ENCODE results near the gene HOXC6. TPM values are rescaled to one million over a fixed set of nuclear protein-coding genes. Genes with fewer than 3 reads are reported as not detected.

The HOXC6 gene
- total RNA-seq, 1 experiment from 2014 or later: 10.2 TPM

DNA sequence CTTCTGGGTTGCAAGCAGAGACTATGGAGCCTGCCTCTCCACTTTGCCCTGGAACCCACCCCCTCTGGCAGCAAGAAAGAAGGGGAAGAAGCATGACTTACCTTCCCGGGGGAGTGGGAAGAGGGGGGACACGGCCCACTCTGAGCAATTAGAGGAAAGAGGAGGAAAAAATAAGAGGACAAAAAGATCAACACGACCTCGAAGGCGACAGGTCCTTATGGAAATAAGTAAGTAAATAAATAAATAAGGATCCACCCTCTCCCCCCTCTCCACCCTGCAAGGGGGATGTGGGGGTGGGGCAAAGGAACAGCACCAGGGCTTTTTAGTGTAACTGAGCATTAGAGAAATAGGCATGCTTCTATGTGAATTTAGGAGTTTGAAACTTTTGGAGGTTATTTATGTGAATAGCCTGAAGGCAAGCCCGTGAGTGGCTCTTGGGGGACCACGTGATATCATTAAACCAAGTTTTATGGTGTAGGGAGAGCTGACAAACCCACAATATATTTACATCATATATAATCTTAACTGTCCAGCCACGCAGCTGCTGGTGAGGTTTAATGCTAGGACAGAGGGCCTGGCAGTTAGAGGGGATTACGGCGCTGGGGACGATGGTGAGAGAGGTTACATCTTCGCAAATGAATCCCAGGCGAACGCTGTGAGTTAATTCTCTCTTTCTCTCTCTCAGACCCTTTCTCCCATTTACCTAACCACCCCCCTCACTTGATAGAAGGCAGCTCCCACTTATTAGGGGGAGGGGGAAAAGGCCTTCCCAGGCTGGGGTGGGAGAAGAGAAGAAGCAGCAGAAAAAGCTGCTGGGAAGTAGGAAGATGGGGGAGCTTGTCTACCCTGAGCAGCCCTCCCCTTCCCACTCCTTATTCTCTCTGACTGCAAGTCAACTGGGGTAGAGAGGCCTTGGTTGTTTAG lies 9.4 kb downstream of the HOXC6 start:
- H3K4me1 Mint-ChIP-seq (ENCODE audit: low read depth, unreplicated experiment): peaks cover 12% of the 10 kb centered on the region
- H3K27ac Mint-ChIP-seq (ENCODE audit: unreplicated experiment): no peak overlapping the region
- H3K36me3 ChIP-seq (ENCODE audit: control insufficient read depth, insufficient read depth, low read length): no peaks in the 10 kb centered on the region
- no peak for DNase-seq
- H3K36me3 Mint-ChIP-seq (ENCODE audit: insufficient read depth, unreplicated experiment): peaks cover 6% of the 10 kb centered on the region
- no peaks in the 10 kb centered on the region for H3K9me3 ChIP-seq
- POLR2A ChIA-PET: no interaction called here
- no peak overlapping the region for H3K4me3 ChIP-seq (ENCODE audit: low read depth, low read length)
- no peaks in the 10 kb centered on the region for H3K9me3 Mint-ChIP-seq (ENCODE audit: unreplicated experiment)
- H3K4me1 ChIP-seq: peaks cover 29% of the 10 kb centered on the region
- H3K27me3 Mint-ChIP-seq (ENCODE audit: insufficient read depth, unreplicated experiment): no peaks in the 10 kb centered on the region
- intact Hi-C loops (cut with micrococcal nuclease; ENCODE audit: unreplicated experiment): no loop called here
- H3K4me3 Mint-ChIP-seq (ENCODE audit: unreplicated experiment): no peak overlapping the region
- BruUV-seq (replicated peaks): no TSS peak
- no peak for TF ChIP-seq CTCF (IDR thresholded peaks at IDR 0.05; ENCODE audit: insufficient read depth in 1 of 2, low read depth in 1 of 2, low read length in 1 of 2, severe bottlenecking in 1 of 2, unreplicated experiment in 1 of 2)
- CTCF ChIA-PET: interaction anchor here (1.2 kb wide), 1 partner anchor 98 kb away, joined by 3 read pairs; no protein-coding TSS in a partner anchor
- H3K27me3 ChIP-seq (replicated peaks; ENCODE audit: control insufficient read depth, insufficient read depth, low read length): no peaks in the 10 kb centered on the region

DNA sequence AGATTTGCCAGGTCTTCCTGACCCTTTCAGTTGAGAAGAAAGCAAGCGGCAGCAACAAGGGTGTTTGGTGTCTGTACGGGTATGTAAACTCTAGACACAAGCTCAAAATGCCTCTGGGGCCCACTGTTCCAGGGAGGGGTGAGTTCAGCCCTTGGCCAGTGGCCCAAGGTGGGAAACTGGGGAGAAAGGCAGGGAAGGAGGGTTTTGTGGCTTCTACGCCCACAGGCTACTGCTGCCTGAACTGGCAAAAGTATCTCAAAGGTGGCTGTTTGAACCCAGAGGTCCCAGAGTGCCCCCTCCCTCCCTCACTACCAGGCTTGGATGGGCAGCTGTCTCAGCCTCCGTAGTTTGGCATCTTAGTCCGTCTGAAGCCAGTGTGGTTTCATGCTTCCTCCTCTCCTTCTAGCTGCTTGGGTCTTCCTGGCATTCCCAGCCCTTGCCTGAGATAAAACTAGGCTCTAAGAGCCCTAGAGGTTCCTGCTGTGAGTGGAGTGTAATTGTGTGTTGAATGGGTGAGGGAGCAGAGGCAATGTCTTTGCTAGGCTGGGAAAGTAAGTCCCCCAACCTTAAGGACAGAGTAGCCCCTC lies 10.1 kb downstream of the HOXC6 start:
- H3K9me3 ChIP-seq: no peaks in the 10 kb centered on the region
- no peak overlapping the region for H3K4me3 Mint-ChIP-seq (ENCODE audit: unreplicated experiment)
- no peak for TF ChIP-seq CTCF (IDR thresholded peaks at IDR 0.05; ENCODE audit: insufficient read depth in 1 of 2, low read depth in 1 of 2, low read length in 1 of 2, severe bottlenecking in 1 of 2, unreplicated experiment in 1 of 2)
- H3K4me1 Mint-ChIP-seq (ENCODE audit: low read depth, unreplicated experiment): peaks cover 13% of the 10 kb centered on the region
- no peak overlapping the region for H3K27ac Mint-ChIP-seq (ENCODE audit: unreplicated experiment)
- peaks cover 6% of the 10 kb centered on the region for H3K36me3 Mint-ChIP-seq (ENCODE audit: insufficient read depth, unreplicated experiment)
- intact Hi-C loops (cut with micrococcal nuclease; ENCODE audit: unreplicated experiment): no loop called here
- POLR2A ChIA-PET: no interaction called here
- no peaks in the 10 kb centered on the region for H3K36me3 ChIP-seq (ENCODE audit: control insufficient read depth, insufficient read depth, low read length)
- no peaks in the 10 kb centered on the region for H3K9me3 Mint-ChIP-seq (ENCODE audit: unreplicated experiment)
- no peak for DNase-seq
- no peaks in the 10 kb centered on the region for H3K27me3 ChIP-seq (replicated peaks; ENCODE audit: control insufficient read depth, insufficient read depth, low read length)
- CTCF ChIA-PET: interaction anchor here (1.2 to 3.3 kb wide), 2 partner anchors 97 kb away, joined by 3 to 13 read pairs; no protein-coding TSS in a partner anchor
- peaks cover 29% of the 10 kb centered on the region for H3K4me1 ChIP-seq
- BruUV-seq (replicated peaks): no TSS peak
- H3K4me3 ChIP-seq (ENCODE audit: low read depth, low read length): no peak overlapping the region
- no peaks in the 10 kb centered on the region for H3K27me3 Mint-ChIP-seq (ENCODE audit: insufficient read depth, unreplicated experiment)

- no peaks in the 10 kb centered on the region for H3K9me3 ChIP-seq
- Mint-ChIP-seq H3K27ac (ENCODE audit: unreplicated experiment) (no peak overlapping the region), H3K4me3 (ENCODE audit: unreplicated experiment) (no peak overlapping the region), H3K36me3 (ENCODE audit: insufficient read depth, unreplicated experiment) (peaks cover 6% of the 10 kb centered on the region), H3K27me3 (ENCODE audit: insufficient read depth, unreplicated experiment) (no peaks in the 10 kb centered on the region), H3K9me3 (ENCODE audit: unreplicated experiment) (no peaks in the 10 kb centered on the region), H3K4me1 (ENCODE audit: low read depth, unreplicated experiment) (peaks cover 18% of the 10 kb centered on the region)
- ChIA-PET POLR2A (interaction anchor here (0.5 kb wide), 1 partner anchor 30 kb away, joined by 3 read pairs; the partner anchor contains the start of gene HOXC8), CTCF (interaction anchor here (3.3 kb wide), 1 partner anchor 96 kb away, joined by 13 read pairs; no protein-coding TSS in a partner anchor)
- H3K4me3 ChIP-seq (ENCODE audit: low read depth, low read length): no peak overlapping the region
- H3K27me3 ChIP-seq (replicated peaks; ENCODE audit: control insufficient read depth, insufficient read depth, low read length): no peaks in the 10 kb centered on the region
- no peak for TF ChIP-seq CTCF (IDR thresholded peaks at IDR 0.05; ENCODE audit: insufficient read depth in 1 of 2, low read depth in 1 of 2, low read length in 1 of 2, severe bottlenecking in 1 of 2, unreplicated experiment in 1 of 2)
- BruUV-seq (replicated peaks): no TSS peak
- no peak for DNase-seq
- H3K36me3 ChIP-seq (ENCODE audit: control insufficient read depth, insufficient read depth, low read length): no peaks in the 10 kb centered on the region
- intact Hi-C loops (cut with micrococcal nuclease; ENCODE audit: unreplicated experiment): no loop called here
- H3K4me1 ChIP-seq: peaks cover 29% of the 10 kb centered on the region
Measured at GRCh38 chr12:54038871-54039414, 10.7 kb downstream of the HOXC6 start.
